ENCODE data around the gene TLCD4.

The TLCD4 gene

GRCh38 chr1:95126366-95126765, 9.2 kb downstream of the TLCD4 start:
- TF ChIP-seq CEBPB (IDR thresholded peaks at IDR 0.05) = no peak
- TF ChIP-seq CREB1 (IDR thresholded peaks at IDR 0.05; ENCODE audit: low read depth) = no peak
- TF ChIP-seq MAX (IDR thresholded peaks at IDR 0.05) = no peak
- TF ChIP-seq TCF12 (IDR thresholded peaks at IDR 0.05; ENCODE audit: low read depth) = no peak
- TF ChIP-seq EP300 (IDR thresholded peaks at IDR 0.05; ENCODE audit: borderline replicate concordance) = no peak
- TF ChIP-seq, protein P1, sequence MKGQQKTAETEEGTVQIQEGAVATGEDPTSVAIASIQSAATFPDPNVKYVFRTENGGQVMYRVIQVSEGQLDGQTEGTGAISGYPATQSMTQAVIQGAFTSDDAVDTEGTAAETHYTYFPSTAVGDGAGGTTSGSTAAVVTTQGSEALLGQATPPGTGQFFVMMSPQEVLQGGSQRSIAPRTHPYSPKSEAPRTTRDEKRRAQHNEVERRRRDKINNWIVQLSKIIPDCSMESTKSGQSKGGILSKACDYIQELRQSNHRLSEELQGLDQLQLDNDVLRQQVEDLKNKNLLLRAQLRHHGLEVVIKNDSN (IDR thresholded peaks at IDR 0.05) = no peak
- no peak for TF ChIP-seq EGR1 (IDR thresholded peaks at IDR 0.05)
- TF ChIP-seq NFIC (IDR thresholded peaks at IDR 0.05) = no peak
- no peak for TF ChIP-seq FOXM1 (IDR thresholded peaks at IDR 0.05; ENCODE audit: borderline replicate concordance, low read depth)
- TF ChIP-seq REST (IDR thresholded peaks at IDR 0.05; ENCODE audit: low read depth) = no peak
- no peak for TF ChIP-seq TEAD4 (IDR thresholded peaks at IDR 0.05)
- no peak for TF ChIP-seq YY1 (IDR thresholded peaks at IDR 0.05; ENCODE audit: low read depth)
- TF ChIP-seq TAF1 (IDR thresholded peaks at IDR 0.05; ENCODE audit: low read depth) = no peak

- TF ChIP-seq NFIC (IDR thresholded peaks at IDR 0.05) (no peak), YY1 (IDR thresholded peaks at IDR 0.05; ENCODE audit: low read depth) (no peak), TEAD4 (IDR thresholded peaks at IDR 0.05) (no peak), TCF12 (IDR thresholded peaks at IDR 0.05; ENCODE audit: low read depth) (no peak), REST (IDR thresholded peaks at IDR 0.05; ENCODE audit: low read depth) (no peak), MAX (IDR thresholded peaks at IDR 0.05) (no peak), RAD21 (IDR thresholded peaks at IDR 0.05; ENCODE audit: low read depth) (no peak), EP300 (IDR thresholded peaks at IDR 0.05; ENCODE audit: borderline replicate concordance) (no peak), FOXM1 (IDR thresholded peaks at IDR 0.05; ENCODE audit: borderline replicate concordance, low read depth) (no peak), TAF1 (IDR thresholded peaks at IDR 0.05; ENCODE audit: low read depth) (no peak)
- TF ChIP-seq, protein P1 (IDR thresholded peaks at IDR 0.05) = no peak
Measured at GRCh38 chr1:95126846-95127245, 9.7 kb downstream of the TLCD4 start.

- TF ChIP-seq EGR1 (IDR thresholded peaks at IDR 0.05) = no peak
Measured at GRCh38 chr1:95127380-95127779, 10.2 kb downstream of the TLCD4 start.

- no peak for TF ChIP-seq CREB1 (IDR thresholded peaks at IDR 0.05; ENCODE audit: low read depth)
- no peak for TF ChIP-seq TEAD4 (IDR thresholded peaks at IDR 0.05)
- TF ChIP-seq MAX (IDR thresholded peaks at IDR 0.05) = no peak
- no peak for TF ChIP-seq NFIC (IDR thresholded peaks at IDR 0.05)
- TF ChIP-seq REST (IDR thresholded peaks at IDR 0.05; ENCODE audit: low read depth) = no peak
- no peak for TF ChIP-seq CEBPB (IDR thresholded peaks at IDR 0.05)
- TF ChIP-seq FOXM1 (IDR thresholded peaks at IDR 0.05; ENCODE audit: borderline replicate concordance, low read depth) = no peak
- TF ChIP-seq TCF12 (IDR thresholded peaks at IDR 0.05; ENCODE audit: low read depth) = no peak
- TF ChIP-seq ZBTB7A (IDR thresholded peaks at IDR 0.05; ENCODE audit: low read depth) = no peak
- TF ChIP-seq TAF1 (IDR thresholded peaks at IDR 0.05; ENCODE audit: low read depth) = no peak
- TF ChIP-seq RAD21 (IDR thresholded peaks at IDR 0.05; ENCODE audit: low read depth) = no peak
- TF ChIP-seq EGR1 (IDR thresholded peaks at IDR 0.05) = no peak
- no peak for TF ChIP-seq YY1 (IDR thresholded peaks at IDR 0.05; ENCODE audit: low read depth)
- TF ChIP-seq, protein P1 (IDR thresholded peaks at IDR 0.05) = no peak
- TF ChIP-seq EP300 (IDR thresholded peaks at IDR 0.05; ENCODE audit: borderline replicate concordance) = no peak
Measured at GRCh38 chr1:95132762-95133161, 15.6 kb downstream of the TLCD4 start.

Data from Ishikawa (cell line).